Putamen (tissue), 1 donor: Measurements from ENCODE around the gene ENOX1.
"Not testable (repeated sequence)": the region's sequence is repeated elsewhere in the genome, so short reads cannot be mapped to it uniquely, and the experiment has no call there.

ENCODE experiments used
- DNase-seq: peaks from one replicate; pipeline ENCODE4 v3.0.0-alpha.2; 2016; ENCODE audit warnings: low spot score

Gene ENOX1

GRCh38 chr13:43356567-43356966, 430.2 kb downstream of the ENOX1 start:
- no peak for DNase-seq

- no peak for DNase-seq
Measured at GRCh38 chr13:43355774-43356173, 431.0 kb downstream of the ENOX1 start.

GRCh38 chr13:43354153-43354945, 432.4 kb downstream of the ENOX1 start:
- DNase-seq = no peak

- no peak for DNase-seq
Measured at GRCh38 chr13:43353631-43354030, 433.1 kb downstream of the ENOX1 start.

- DNase-seq = not testable (repeated sequence)
Measured at GRCh38 chr13:43351612-43352011, 435.2 kb downstream of the ENOX1 start.

GRCh38 chr13:43348397-43348796, 438.4 kb downstream of the ENOX1 start:
- no peak for DNase-seq

- no peak for DNase-seq
Measured at GRCh38 chr13:43347877-43348276, 438.9 kb downstream of the ENOX1 start.

- DNase-seq = no peak
Measured at GRCh38 chr13:43346427-43346826, 440.3 kb downstream of the ENOX1 start.

GRCh38 chr13:43343645-43344044, 443.1 kb downstream of the ENOX1 start:
- no peak for DNase-seq

- no peak for DNase-seq
Measured at GRCh38 chr13:43339805-43340550, 446.8 kb downstream of the ENOX1 start.

- no peak for DNase-seq
Measured at GRCh38 chr13:43339145-43339804, 447.5 kb downstream of the ENOX1 start.

GRCh38 chr13:43335764-43336163, 451.0 kb downstream of the ENOX1 start:
- no peak for DNase-seq

GRCh38 chr13:43333176-43333575, 453.6 kb downstream of the ENOX1 start:
- no peak for DNase-seq

- DNase-seq = peak; percentile 70
Measured at GRCh38 chr13:43331672-43332071, 455.1 kb downstream of the ENOX1 start.

- DNase-seq = no peak
Measured at GRCh38 chr13:43329702-43330101, 457.1 kb downstream of the ENOX1 start.

GRCh38 chr13:43328907-43329306, 457.9 kb downstream of the ENOX1 start:
- DNase-seq = no peak

- peak; percentile 77 for DNase-seq
Measured at GRCh38 chr13:43326100-43326499, 460.7 kb downstream of the ENOX1 start.

GRCh38 chr13:43325636-43326035, 461.1 kb downstream of the ENOX1 start:
- no peak for DNase-seq

- no peak for DNase-seq
Measured at GRCh38 chr13:43324129-43324528, 462.6 kb downstream of the ENOX1 start.

GRCh38 chr13:43319617-43320444, 466.9 kb downstream of the ENOX1 start:
- no peak for DNase-seq

- DNase-seq = no peak
Measured at GRCh38 chr13:43316946-43317353, 469.8 kb downstream of the ENOX1 start.

- DNase-seq = no peak
Measured at GRCh38 chr13:43316281-43316680, 470.5 kb downstream of the ENOX1 start.
